Lower leg skin (tissue), 3 donors: Measurements from ENCODE around the gene CHRM1.

ENCODE experiments used
- POLR2A ChIP-seq, 2 donors: fragments of 450-650 bp; IDR thresholded peaks; one replicate each; pipeline ENCODE4 v1.6.1; 2016 to 2017; ENCODE audit warnings: antibody characterized with exemption in 2 of 2, mild to moderate bottlenecking in 1 of 2, moderate library complexity in 1 of 2
- TF ChIP-seq, protein P1 (sequence below), 3 donors: fragments of 450-650 bp; IDR thresholded peaks; one replicate each; pipeline ENCODE4 v1.5.1; 2016; ENCODE audit warnings: antibody characterized with exemption in 3 of 3, mild to moderate bottlenecking in 3 of 3, moderate library complexity in 2 of 3

GRCh38 chr11:62865635-62866034, 55.5 kb downstream of the CHRM1 start:
- TF ChIP-seq, protein P1, sequence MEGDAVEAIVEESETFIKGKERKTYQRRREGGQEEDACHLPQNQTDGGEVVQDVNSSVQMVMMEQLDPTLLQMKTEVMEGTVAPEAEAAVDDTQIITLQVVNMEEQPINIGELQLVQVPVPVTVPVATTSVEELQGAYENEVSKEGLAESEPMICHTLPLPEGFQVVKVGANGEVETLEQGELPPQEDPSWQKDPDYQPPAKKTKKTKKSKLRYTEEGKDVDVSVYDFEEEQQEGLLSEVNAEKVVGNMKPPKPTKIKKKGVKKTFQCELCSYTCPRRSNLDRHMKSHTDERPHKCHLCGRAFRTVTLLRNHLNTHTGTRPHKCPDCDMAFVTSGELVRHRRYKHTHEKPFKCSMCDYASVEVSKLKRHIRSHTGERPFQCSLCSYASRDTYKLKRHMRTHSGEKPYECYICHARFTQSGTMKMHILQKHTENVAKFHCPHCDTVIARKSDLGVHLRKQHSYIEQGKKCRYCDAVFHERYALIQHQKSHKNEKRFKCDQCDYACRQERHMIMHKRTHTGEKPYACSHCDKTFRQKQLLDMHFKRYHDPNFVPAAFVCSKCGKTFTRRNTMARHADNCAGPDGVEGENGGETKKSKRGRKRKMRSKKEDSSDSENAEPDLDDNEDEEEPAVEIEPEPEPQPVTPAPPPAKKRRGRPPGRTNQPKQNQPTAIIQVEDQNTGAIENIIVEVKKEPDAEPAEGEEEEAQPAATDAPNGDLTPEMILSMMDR (IDR thresholded peaks at IDR 0.05): no peak
- no peak for TF ChIP-seq POLR2A (IDR thresholded peaks at IDR 0.05)
